H1 (cell line): ENCODE measurements around the gene DVL3.

Source experiments
- CREB1 ChIP-seq: IDR thresholded peaks from 2 replicates; pipeline ENCODE4 v1.6.1; 2012; ENCODE audit warnings: inconsistent platforms
- CTCF ChIP-seq, 3 experiments: IDR thresholded peaks; 1 replicate in 2 of 3; 2 replicates in 1 of 3; pipeline versions ENCODE4 v1.5.1 to v1.6.1; 2011; ENCODE audit warnings: low read length in 3 of 3, mild to moderate bottlenecking in 3 of 3, inconsistent platforms in 2 of 3, low read depth in 1 of 3, moderate library complexity in 1 of 3; ENCODE audit not compliant: insufficient read depth in 1 of 3; ENCODE audit errors: control extremely low read depth in 1 of 3
- EZH2 ChIP-seq: fragments of 200-600 bp; sonication (generic); IDR thresholded peaks from 2 replicates; pipeline ENCODE4 v1.7.1; 2012; ENCODE audit warnings: low read depth, mild to moderate bottlenecking, moderate library complexity, low read length, inconsistent platforms; ENCODE audit not compliant: severe bottlenecking
- JUN ChIP-seq: IDR thresholded peaks from 2 replicates; pipeline ENCODE4 v1.6.1; 2011; ENCODE audit warnings: low read depth, mild to moderate bottlenecking, improper control_type of control experiment, low read length
- KDM1A ChIP-seq: fragments of 200-600, 300-600 bp; sonication (generic); IDR thresholded peaks from 2 replicates; pipeline ENCODE4 v1.7.1; 2016; ENCODE audit warnings: mild to moderate bottlenecking, low read length, borderline replicate concordance
- MAFK ChIP-seq: IDR thresholded peaks from 2 replicates; pipeline ENCODE4 v1.6.1; 2012; ENCODE audit warnings: low read depth, mild to moderate bottlenecking, improper control_type of control experiment, low read length
- POLR2A ChIP-seq, 2 experiments: IDR thresholded peaks; 1 replicate in 1 of 2; 2 replicates in 1 of 2; pipeline ENCODE4 v1.6.1; 2011; ENCODE audit warnings: low read depth in 2 of 2, low read length in 2 of 2, mild to moderate bottlenecking in 2 of 2; ENCODE audit errors: control extremely low read depth in 1 of 2
- POLR2AphosphoS5 ChIP-seq: IDR thresholded peaks from 2 replicates; pipeline ENCODE4 v1.6.1; 2011; ENCODE audit warnings: low read depth, low read length
- SP1 ChIP-seq: IDR thresholded peaks from 2 replicates; pipeline ENCODE4 v1.6.1; 2011; ENCODE audit warnings: low read depth, low read length
- SP2 ChIP-seq: IDR thresholded peaks from 2 replicates; pipeline ENCODE4 v1.6.1; 2012; ENCODE audit warnings: mild to moderate bottlenecking, low read length, inconsistent platforms

- TF ChIP-seq CTCF (IDR thresholded peaks at IDR 0.05; ENCODE audit: control extremely low read depth in 1 of 3, insufficient read depth in 1 of 3, low read depth in 1 of 3, low read length in 3 of 3) (no peak), JUN (no peak), EZH2 (no peak), POLR2A (IDR thresholded peaks at IDR 0.05; ENCODE audit: control extremely low read depth in 1 of 2, low read depth in 2 of 2, low read length in 2 of 2) (no peak), POLR2AphosphoS5 (no peak), SP2 (no peak), SP1 (no peak), CREB1 (no peak), KDM1A (no peak), MAFK (no peak)
Measured at GRCh38 chr3:184193991-184194539, 38.9 kb downstream of the DVL3 start.
